ENCODE measurements around the gene KBTBD12.
A peak's percentile ranks its signal among the peaks of the same experiment; 100 is the strongest.
"Not testable (repeated sequence)": the region's sequence is repeated elsewhere in the genome, so short reads cannot be mapped to it uniquely, and the experiment has no call there.

Gene KBTBD12

GRCh38 chr3:127902486-127902885 lies 12.5 kb upstream of the KBTBD12 start:
- DNase-seq = no peak

- no peak for DNase-seq
These were observed 11.2 kb upstream of the KBTBD12 start for GRCh38 chr3:127903611-127904375.

DNA sequence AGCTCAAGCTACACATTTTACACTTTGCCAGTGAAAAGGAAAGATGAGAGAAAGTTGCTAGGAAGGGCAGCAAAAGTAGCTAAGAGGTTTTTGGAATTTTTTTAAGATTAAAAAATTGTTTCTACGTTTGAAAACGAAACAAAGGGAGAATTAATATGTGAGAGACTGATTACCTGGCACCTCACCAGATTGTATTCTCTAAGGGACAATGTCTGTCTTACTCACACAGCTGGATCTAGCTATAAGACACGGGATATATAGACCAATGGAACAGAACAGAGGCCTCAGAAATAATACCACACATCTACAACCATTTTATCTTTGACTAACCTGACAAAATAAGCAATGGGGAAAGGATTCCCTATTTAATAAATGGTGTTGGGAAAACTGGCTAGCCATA lies 9.5 kb upstream of the KBTBD12 start:
- DNase-seq = no peak

DNA sequence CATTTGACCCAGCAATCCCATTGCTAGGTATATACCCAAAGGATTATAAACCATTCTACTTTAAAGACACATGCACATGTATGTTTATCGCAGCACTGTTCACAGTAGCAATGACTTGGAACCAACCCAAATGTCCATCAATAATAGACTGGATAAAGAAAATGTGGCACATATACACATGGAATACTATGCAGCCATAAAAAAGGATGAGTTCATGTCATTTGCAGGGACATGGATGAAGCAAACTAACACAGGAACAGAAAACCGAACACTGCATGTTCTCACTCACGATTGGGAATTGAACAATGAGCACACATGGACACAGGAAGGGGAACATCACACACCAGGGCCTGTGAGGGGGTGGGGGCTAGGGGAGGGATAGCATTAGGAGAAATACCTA lies 8.4 kb upstream of the KBTBD12 start:
- DNase-seq = not testable (repeated sequence)

GRCh38 chr3:127908202-127908601 lies 6.8 kb upstream of the KBTBD12 start:
- DNase-seq = peak in 2 of 58 donors; percentile 6 to 11

DNA sequence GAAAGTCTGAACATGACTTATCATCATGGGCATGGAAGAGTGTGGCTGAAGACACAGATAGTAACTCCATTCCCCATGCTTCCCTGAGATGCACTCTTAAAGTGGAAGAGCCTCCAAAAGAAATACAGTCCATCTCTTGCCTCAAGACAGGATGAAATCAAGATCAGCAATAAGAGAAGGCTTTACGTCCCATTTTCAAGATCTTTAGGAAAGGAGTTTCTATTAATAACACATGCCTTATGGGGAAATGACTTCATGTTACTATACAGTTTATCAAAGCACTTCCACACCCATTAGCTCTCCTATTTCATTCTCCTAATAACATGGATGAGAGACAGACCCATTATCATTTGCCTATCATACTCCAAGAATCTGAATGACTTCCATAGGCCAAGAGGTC lies 6.1 kb upstream of the KBTBD12 start:
- no peak for DNase-seq

- DNase-seq = no peak
These were observed 5.4 kb upstream of the KBTBD12 start for GRCh38 chr3:127909646-127910045.

GRCh38 chr3:127911421-127911931 lies 3.6 kb upstream of the KBTBD12 start:
- DNase-seq = peak in 18 of 58 donors; percentile 4 to 54 (median 26)

- not testable (repeated sequence) for DNase-seq
These were observed 1.2 kb upstream of the KBTBD12 start for GRCh38 chr3:127913841-127914240.

GRCh38 chr3:127914584-127914983 lies 448 bp upstream of the KBTBD12 start:
- DNase-seq = no peak

DNA sequence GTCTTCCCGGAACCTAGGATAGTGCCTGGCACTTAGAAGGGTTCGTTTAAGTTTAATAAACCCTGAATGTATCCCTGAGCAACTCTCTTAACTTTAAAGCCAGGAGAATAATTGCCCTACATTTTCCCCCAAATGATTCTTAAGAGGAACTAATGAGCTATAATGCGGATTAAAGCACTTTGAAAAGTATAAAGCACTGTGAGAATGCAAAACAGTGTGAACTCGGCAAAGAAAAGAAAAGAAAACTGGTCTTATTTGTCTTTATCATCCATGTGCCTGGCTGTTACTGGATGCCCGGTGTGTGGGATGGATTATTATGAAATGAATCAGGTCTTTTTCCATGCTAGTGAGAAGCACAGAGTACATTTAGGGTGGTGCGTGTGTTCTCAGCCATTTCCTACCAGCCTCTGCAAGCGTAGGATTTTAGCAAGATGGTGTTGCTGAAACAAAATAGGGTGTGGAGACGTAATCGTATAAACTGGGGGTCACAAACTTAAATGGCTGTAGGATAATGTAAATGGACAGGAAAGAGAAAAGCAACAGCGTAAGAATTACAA lies 983 bp downstream of the KBTBD12 start:
- peak in 11 of 58 donors; percentile 3 to 38 (median 21) for DNase-seq

DNA sequence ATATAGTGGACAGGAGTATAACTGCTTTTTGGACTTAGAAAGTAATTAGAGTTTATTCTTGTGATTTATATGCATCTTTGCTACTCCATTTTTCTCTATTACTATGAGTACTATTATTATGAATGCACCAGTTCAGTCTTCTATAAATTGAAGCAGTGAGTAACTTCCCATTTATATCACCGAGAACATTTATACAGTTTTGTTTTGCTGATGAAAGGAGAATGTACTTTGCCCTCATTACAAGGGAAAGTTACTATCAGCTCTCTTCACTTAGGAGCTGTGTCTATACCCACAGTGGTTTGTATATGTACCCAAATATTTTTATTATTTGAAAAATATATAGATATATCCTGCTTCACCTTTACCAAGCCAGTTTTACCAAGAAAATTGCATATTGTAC lies 5.7 kb downstream of the KBTBD12 start:
- no peak for DNase-seq

DNA sequence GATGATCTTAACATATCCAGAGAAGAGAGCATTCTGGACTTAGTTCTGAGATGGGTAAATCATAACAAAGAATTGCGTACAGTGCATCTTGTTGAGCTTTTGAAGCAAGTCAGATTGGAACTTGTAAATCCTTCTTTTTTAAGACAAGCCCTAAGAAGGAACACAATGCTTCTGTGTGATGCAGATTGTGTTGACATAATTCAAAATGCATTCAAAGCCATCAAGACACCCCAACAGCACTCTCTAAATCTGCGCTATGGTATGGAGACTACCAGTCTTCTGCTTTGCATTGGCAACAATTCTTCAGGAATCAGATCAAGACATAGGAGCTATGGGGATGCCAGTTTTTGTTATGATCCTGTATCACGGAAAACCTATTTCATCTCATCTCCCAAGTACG lies 8.6 kb downstream of the KBTBD12 start:
- DNase-seq = no peak

DNA sequence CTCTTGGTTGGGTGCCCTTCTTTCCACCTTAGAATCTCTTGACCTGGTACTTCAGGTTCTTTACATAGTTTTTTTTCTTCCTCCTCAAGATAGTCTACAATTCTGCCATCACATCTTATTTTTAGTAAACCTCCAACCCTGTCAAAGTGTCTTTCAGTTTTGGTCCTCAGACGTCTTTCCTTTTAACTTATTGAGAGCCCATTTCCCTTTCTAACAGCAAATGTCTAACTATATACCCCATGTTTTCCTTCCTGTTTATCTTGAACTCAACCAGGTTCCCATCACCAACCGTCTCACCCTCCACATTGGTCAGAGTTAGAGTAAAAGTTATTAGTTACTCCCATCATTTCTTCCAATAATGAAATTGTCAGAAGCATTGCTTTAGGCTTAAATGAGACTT lies 10.4 kb downstream of the KBTBD12 start:
- no peak for DNase-seq

GRCh38 chr3:127927829-127928604 lies 13.0 kb downstream of the KBTBD12 start:
- no peak for DNase-seq

DNA sequence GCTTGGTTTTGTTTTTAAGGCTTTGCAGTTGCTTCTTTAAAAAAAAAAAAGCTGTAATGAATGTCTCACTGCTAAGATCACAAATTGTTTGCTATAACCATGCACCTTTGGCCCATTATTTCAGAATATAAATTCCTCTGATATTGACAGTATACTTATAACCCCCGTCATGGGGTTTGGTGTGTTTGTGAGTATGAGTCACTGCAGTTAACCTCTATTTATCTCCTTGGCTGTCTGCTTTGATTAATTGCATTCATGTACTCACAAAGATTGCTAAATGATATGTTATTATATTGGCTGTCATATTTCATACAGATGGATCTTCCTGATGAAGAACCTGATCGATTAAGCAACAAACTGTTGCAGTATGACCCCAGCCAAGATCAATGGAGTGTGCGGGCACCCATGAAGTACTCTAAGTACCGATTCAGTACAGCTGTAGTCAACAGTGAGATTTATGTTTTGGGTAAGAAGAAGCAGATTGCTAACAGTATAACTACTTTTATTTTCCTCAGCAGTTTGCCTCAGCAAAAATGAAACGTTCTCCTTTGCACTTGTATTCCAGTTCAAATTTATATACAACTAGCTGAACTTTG lies 14.9 kb downstream of the KBTBD12 start:
- no peak for DNase-seq

- DNase-seq = no peak
These were observed 18.4 kb downstream of the KBTBD12 start for GRCh38 chr3:127933396-127933795.

GRCh38 chr3:127938800-127939199 lies 23.8 kb downstream of the KBTBD12 start:
- DNase-seq = no peak

DNA sequence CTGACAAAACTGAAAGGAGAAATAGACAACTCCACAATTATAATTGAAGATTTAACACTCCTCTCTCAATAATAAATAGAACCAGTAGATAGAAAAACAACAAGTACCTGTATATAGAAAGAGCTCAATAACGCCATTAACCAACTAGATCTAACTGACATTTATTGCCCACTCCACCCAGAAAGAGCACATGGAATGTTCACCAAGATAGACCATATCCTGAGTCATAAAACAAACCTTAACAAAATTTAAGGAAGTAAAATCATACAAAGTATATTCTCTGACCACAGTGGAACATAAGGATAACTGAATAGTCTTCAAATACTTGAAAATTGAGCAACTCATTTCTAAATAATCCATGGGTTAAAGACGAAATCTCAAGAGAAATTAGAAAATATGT lies 25.1 kb downstream of the KBTBD12 start:
- no peak for DNase-seq

GRCh38 chr3:127942613-127943012 lies 27.6 kb downstream of the KBTBD12 start:
- no peak for DNase-seq

- no peak for DNase-seq
These were observed 33.2 kb downstream of the KBTBD12 start for GRCh38 chr3:127948211-127948610.

All from anterior cingulate cortex (tissue), 58 donors.